OCI-LY1 (cell line): ENCODE results near the gene GATA6.

Source experiments
- H2AFZ ChIP-seq: fragments of 200-600 bp; sonication (generic), shearing (Covaris generic); 2 replicates; pipeline ENCODE4 v1.6.0; 2014; ENCODE audit warnings: antibody characterized with exemption, mild to moderate bottlenecking, low read length
- H3F3A ChIP-seq: fragments of 200-600 bp; sonication (generic), shearing (Covaris generic); 2 replicates; pipeline ENCODE4 v1.6.0; 2014; ENCODE audit warnings: mild to moderate bottlenecking, antibody characterized with exemption, low read length, moderate library complexity; ENCODE audit not compliant: insufficient read depth
- H3K27ac ChIP-seq: fragments of 200-600 bp; sonication (generic); 2 replicates; pipeline ENCODE4 v1.5.1; 2014; ENCODE audit warnings: low read length, mixed run types, mild to moderate bottlenecking, low read depth; ENCODE audit not compliant: poor library complexity, severe bottlenecking
- H3K27me3 ChIP-seq: fragments of 200-600 bp; sonication (generic); 2 replicates; pipeline ENCODE4 v1.6.0; 2014; ENCODE audit warnings: antibody characterized with exemption, mild to moderate bottlenecking, low read length, moderate library complexity; ENCODE audit not compliant: insufficient read depth
- H3K36me3 ChIP-seq: fragments of 200-600 bp; sonication (generic); 2 replicates; pipeline ENCODE4 v1.6.1; 2014; ENCODE audit warnings: mild to moderate bottlenecking, antibody characterized with exemption, low read length, moderate library complexity, mixed read lengths; ENCODE audit not compliant: insufficient read depth
- H3K4me1 ChIP-seq: fragments of 200-600 bp; sonication (generic); 2 replicates; pipeline ENCODE4 v1.5.1; 2014; ENCODE audit warnings: mild to moderate bottlenecking, low read length, moderate library complexity; ENCODE audit not compliant: insufficient read depth, severe bottlenecking
- H3K4me2 ChIP-seq: fragments of 200-600 bp; sonication (generic), shearing (Covaris generic); 2 replicates; pipeline ENCODE4 v1.6.1; 2014; ENCODE audit warnings: low read length
- H3K4me3 ChIP-seq: fragments of 200-600 bp; sonication (generic); 2 replicates; pipeline ENCODE4 v1.5.1; 2014; ENCODE audit warnings: low read length, low read depth, mild to moderate bottlenecking, mixed read lengths; ENCODE audit not compliant: poor library complexity, severe bottlenecking
- H3K79me2 ChIP-seq: fragments of 200-600 bp; shearing (Covaris generic); 2 replicates; pipeline ENCODE4 v1.6.1; 2016; ENCODE audit warnings: mixed run types, low read length, mixed read lengths; ENCODE audit not compliant: insufficient read depth
- H3K9ac ChIP-seq: fragments of 200-600 bp; sonication (generic), shearing (Covaris generic); 2 replicates; pipeline ENCODE4 v1.6.1; 2014; ENCODE audit warnings: mild to moderate bottlenecking, low read length, mixed read lengths
- H3K9me2 ChIP-seq: fragments of 200-600 bp; sonication (generic), shearing (Covaris generic); 2 replicates; pipeline ENCODE4 v1.6.1; 2014; ENCODE audit warnings: low read depth, mild to moderate bottlenecking, low read length, mixed read lengths
- H3K9me3 ChIP-seq: fragments of 200-600 bp; shearing (Covaris generic); 2 replicates; pipeline ENCODE4 v1.6.1; 2014; ENCODE audit warnings: low read length, mixed read lengths
- H4K20me1 ChIP-seq: fragments of 200-600 bp; sonication (generic), shearing (Covaris generic); 2 replicates; pipeline ENCODE4 v1.6.0; 2016; ENCODE audit warnings: mild to moderate bottlenecking, low read length; ENCODE audit not compliant: insufficient read depth
- EZH2 ChIP-seq: fragments of 200-600 bp; sonication (generic), shearing (Covaris generic); IDR thresholded peaks from 2 replicates; pipeline ENCODE4 v1.8.0; 2017; ENCODE audit warnings: borderline replicate concordance, mixed run types, mild to moderate bottlenecking, antibody characterized with exemption, low read length, moderate library complexity, mixed read lengths
- TF ChIP-seq, protein P1 (sequence below): fragments of 200-600 bp; sonication (generic), shearing (Covaris generic); IDR thresholded peaks from 2 replicates; pipeline ENCODE4 v1.5.1; 2017; ENCODE audit warnings: mild to moderate bottlenecking, antibody characterized with exemption, low read length, moderate library complexity, mixed read lengths

GATA6 gene

DNA sequence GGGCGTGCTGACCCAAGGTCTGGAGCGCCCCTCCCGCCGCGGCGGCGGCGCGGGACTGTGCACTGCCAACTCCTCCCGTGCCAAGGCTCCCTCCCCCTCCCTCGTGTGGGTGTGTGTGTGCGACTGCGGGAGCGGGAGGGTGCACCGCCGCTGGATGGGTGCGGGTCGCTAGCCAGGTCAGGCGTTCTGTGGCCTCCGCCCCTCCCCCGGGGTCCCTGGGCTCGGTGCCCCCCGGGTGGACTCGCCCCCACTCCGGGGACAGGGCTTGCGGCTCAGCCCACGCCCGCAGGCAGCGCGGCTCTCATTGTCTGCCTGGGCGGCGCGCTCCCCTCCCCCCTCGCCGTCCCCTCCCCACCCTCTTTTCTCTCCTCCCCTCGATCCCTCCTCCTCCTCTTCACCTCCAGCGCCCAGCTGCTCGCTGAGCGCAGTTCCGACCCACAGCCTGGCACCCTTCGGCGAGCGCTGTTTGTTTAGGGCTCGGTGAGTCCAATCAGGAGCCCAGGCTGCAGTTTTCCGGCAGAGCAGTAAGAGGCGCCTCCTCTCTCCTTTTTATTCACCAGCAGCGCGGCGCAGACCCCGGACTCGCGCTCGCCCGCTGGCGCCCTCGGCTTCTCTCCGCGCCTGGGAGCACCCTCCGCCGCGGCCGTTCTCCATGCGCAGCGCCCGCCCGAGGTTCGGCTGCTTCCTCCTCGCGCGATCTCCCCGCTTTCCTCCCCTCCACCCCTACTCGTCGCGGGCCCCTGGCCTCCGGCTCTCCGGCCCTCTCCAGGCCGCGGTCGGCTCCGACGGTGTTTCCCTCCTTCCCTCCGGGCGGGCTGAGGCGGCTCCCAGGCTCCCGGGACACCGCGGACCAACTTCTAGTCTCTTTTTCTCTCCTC lies at the start of gene GATA6:
Gene GATA6 (plus strand): TSS at position 579 of the 878 bp plus-strand sequence. CDS start 1,556 bp downstream, outside the sequence.
- Histone ChIP-seq H2AFZ (no peak within 1 kb of the TSS), H3F3A (no peaks in the 10 kb centered on the region), H3K4me1 (no peaks in the 10 kb centered on the region), H3K4me2 (no peak within 1 kb of the TSS), H3K9me3 (no peaks in the 10 kb centered on the region), H3K4me3 (no peak within 1 kb of the TSS), H4K20me1 (no peaks in the 10 kb centered on the region), H3K79me2 (no peaks in the 10 kb centered on the region), H3K27me3 (no peaks in the 10 kb centered on the region), H3K36me3 (no peaks in the 10 kb centered on the region), H3K9ac (no peak within 1 kb of the TSS), H3K9me2 (no peaks in the 10 kb centered on the region), H3K27ac (no peak within 1 kb of the TSS)
- no peak for TF ChIP-seq EZH2
- TF ChIP-seq, protein P1, sequence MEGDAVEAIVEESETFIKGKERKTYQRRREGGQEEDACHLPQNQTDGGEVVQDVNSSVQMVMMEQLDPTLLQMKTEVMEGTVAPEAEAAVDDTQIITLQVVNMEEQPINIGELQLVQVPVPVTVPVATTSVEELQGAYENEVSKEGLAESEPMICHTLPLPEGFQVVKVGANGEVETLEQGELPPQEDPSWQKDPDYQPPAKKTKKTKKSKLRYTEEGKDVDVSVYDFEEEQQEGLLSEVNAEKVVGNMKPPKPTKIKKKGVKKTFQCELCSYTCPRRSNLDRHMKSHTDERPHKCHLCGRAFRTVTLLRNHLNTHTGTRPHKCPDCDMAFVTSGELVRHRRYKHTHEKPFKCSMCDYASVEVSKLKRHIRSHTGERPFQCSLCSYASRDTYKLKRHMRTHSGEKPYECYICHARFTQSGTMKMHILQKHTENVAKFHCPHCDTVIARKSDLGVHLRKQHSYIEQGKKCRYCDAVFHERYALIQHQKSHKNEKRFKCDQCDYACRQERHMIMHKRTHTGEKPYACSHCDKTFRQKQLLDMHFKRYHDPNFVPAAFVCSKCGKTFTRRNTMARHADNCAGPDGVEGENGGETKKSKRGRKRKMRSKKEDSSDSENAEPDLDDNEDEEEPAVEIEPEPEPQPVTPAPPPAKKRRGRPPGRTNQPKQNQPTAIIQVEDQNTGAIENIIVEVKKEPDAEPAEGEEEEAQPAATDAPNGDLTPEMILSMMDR, result no peak

- Histone ChIP-seq H4K20me1 (no peaks in the 10 kb centered on the region), H3K79me2 (no peaks in the 10 kb centered on the region), H3K9me3 (no peaks in the 10 kb centered on the region), H3K4me3 (no peak overlapping the region), H3K4me2 (no peak overlapping the region), H3K9ac (no peak overlapping the region), H3F3A (no peaks in the 10 kb centered on the region), H2AFZ (no peak overlapping the region), H3K9me2 (no peaks in the 10 kb centered on the region), H3K27me3 (0 out of 2 replicates have a peak, but pooled peaks cover 3% of the 10 kb centered on the region), H3K36me3 (no peaks in the 10 kb centered on the region), H3K4me1 (no peaks in the 10 kb centered on the region), H3K27ac (no peak overlapping the region)
- TF ChIP-seq EZH2, result no peak
- TF ChIP-seq, protein P1, result no peak
Measured at GRCh38 chr18:22124970-22125369, 44.4 kb upstream of the GATA6 start.

DNA sequence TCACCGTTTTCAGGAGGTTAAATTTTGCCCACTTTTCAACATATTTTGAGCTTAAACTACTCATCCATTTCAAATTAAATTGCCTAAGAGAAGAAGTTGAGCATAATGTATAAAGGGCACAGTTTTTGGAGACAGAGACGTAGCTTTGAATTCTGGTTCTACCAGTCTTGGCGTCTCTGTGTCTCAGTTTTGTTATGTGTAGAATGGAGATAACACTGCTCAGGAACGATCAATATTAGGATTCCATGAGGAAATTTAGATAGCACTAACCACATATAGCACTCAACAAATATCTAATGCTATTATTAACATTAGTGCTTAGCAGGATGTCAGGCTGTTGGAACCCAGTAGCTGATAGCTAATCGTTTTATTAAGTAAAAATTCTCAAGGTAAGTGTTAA lies 40.4 kb upstream of the GATA6 start:
- Histone ChIP-seq H3F3A (no peaks in the 10 kb centered on the region), H3K36me3 (no peaks in the 10 kb centered on the region), H3K4me2 (no peak overlapping the region), H4K20me1 (no peaks in the 10 kb centered on the region), H2AFZ (no peak overlapping the region), H3K4me1 (no peaks in the 10 kb centered on the region), H3K79me2 (no peaks in the 10 kb centered on the region), H3K9me3 (no peaks in the 10 kb centered on the region), H3K9ac (no peak overlapping the region), H3K4me3 (no peak overlapping the region), H3K9me2 (no peaks in the 10 kb centered on the region), H3K27ac (no peak overlapping the region), H3K27me3 (0 out of 2 replicates have a peak, but pooled peaks cover 3% of the 10 kb centered on the region)
- no peak for TF ChIP-seq EZH2
- TF ChIP-seq, protein P1, result no peak
